ENCODE data around the gene CAMSAP1. TPM values are rescaled to one million over a fixed set of nuclear protein-coding genes. Genes with fewer than 3 reads are reported as not detected.
A peak's percentile ranks its signal among the peaks of the same experiment; 100 is the strongest.

Gene CAMSAP1
- total RNA-seq, 1 experiment from 2014 or later, result 52.7 TPM

- peaks cover 37 to 45% of the 10 kb centered on the region in 2 experiments for H3K4me1 Mint-ChIP-seq
- H3K79me2 ChIP-seq (ENCODE audit: insufficient read depth, low read length), result peaks cover 75% of the 10 kb centered on the region
- H3K4ac ChIP-seq (ENCODE audit: low read depth, low read length), result no peak overlapping the region
- H4K20me1 ChIP-seq (ENCODE audit: control insufficient read depth, insufficient read depth, insufficient read length), result no peaks in the 10 kb centered on the region
- H3K4me1 ChIP-seq (ENCODE audit: insufficient read depth, low read length), result no peaks in the 10 kb centered on the region; the same call in 1 of the 2 replicates
- no peak overlapping the region for H3K18ac ChIP-seq (ENCODE audit: insufficient read length, low read depth, low read length)
- H2BK20ac ChIP-seq (ENCODE audit: low read depth, low read length, poor library complexity, severe bottlenecking), result no peak overlapping the region
- TF ChIP-seq CTCF (conservative IDR thresholded peaks at IDR 0.05), result no peak
- H3K23ac ChIP-seq (ENCODE audit: insufficient read length, low read depth, low read length), result no peak overlapping the region
- H3K23me2 ChIP-seq (ENCODE audit: insufficient read length, low read depth, low read length, poor library complexity, severe bottlenecking), result peaks cover 7% of the 10 kb centered on the region
- no peak overlapping the region for H2AK5ac ChIP-seq (ENCODE audit: insufficient read length, low read length)
- WGBS (ENCODE audit: extremely low coverage, insufficient read length, low lambda C conversion rate), result no CpG with 5 or more reads among the region's 12 CpGs
- no peak overlapping the region for H2BK15ac ChIP-seq (ENCODE audit: low read depth, low read length)
- H2BK12ac ChIP-seq (ENCODE audit: insufficient read length, low read depth, low read length), result no peak overlapping the region
- no peak overlapping the region for H3K9ac ChIP-seq (ENCODE audit: extremely low read depth, insufficient read length, low read length)
- H3K9me3 ChIP-seq (ENCODE audit: control insufficient read depth, low read depth, low read length), result no peaks in the 10 kb centered on the region
- H3K4me3 Mint-ChIP-seq, result no peak overlapping the region; a peak in 1 of 5 replicates
- peaks cover 12 to 20% of the 10 kb centered on the region in 2 experiments for H3K9me3 Mint-ChIP-seq
- no peaks in the 10 kb centered on the region for H3K27me3 Mint-ChIP-seq (ENCODE audit: low read depth)
- peaks cover 7% of the 10 kb centered on the region for H3K79me1 ChIP-seq (ENCODE audit: insufficient read depth, low read depth, low read length, poor library complexity, severe bottlenecking)
- H3K27ac ChIP-seq (ENCODE audit: insufficient read length, low read depth, low read length), result no peak overlapping the region
- peak overlapping the region in 1 of 3 experiments; percentile 31; a peak in 3 of 7 replicates for H3K27ac Mint-ChIP-seq
- H2BK120ac ChIP-seq (ENCODE audit: low read depth, low read length, poor library complexity, severe bottlenecking), result no peak overlapping the region
- no peaks in the 10 kb centered on the region for H3K27me3 ChIP-seq (ENCODE audit: insufficient read depth, low read length)
- H4K91ac ChIP-seq (ENCODE audit: insufficient read length, low read depth, low read length), result no peak overlapping the region
- H4K8ac ChIP-seq (replicated peaks; ENCODE audit: insufficient read length, low read depth, low read length), result no peak overlapping the region
- no peak overlapping the region for H3T11ph ChIP-seq (ENCODE audit: low read length)
- no peak overlapping the region for H3K4me2 ChIP-seq (ENCODE audit: insufficient read depth, insufficient read length, low read length)
- no peak overlapping the region for H2BK5ac ChIP-seq (ENCODE audit: insufficient read length, low read length)
- DNase-seq, result no peak
- H3K14ac ChIP-seq (ENCODE audit: insufficient read depth, low read length), result no peak overlapping the region
- H4K5ac ChIP-seq (ENCODE audit: insufficient read length, low read depth, low read length), result no peak overlapping the region
- no peak overlapping the region for H3K56ac ChIP-seq (ENCODE audit: insufficient read length, low read depth, low read length)
- H2AFZ ChIP-seq (ENCODE audit: low read length), result no peak overlapping the region
- peaks cover 33 to 49% (median 42%) of the 10 kb centered on the region in 3 experiments; a peak in 6 of 7 replicates for H3K36me3 Mint-ChIP-seq (ENCODE audit: insufficient read depth in 1 of 3, low read depth in 3 of 3)
Measured at GRCh38 chr9:135902655-135903357, 4.5 kb downstream of the CAMSAP1 start.

Measured in H9 (cell line).